GM21786 (cell line): Measurements from ENCODE around the gene HCST.
"Not testable (repeated sequence)": the region's sequence is repeated elsewhere in the genome, so short reads cannot be mapped to it uniquely, and the experiment has no call there.

Source experiments
- ATAC-seq: cut with Tn5 transposase; IDR thresholded peaks from one replicate; pipeline ENCODE4 v1.9.1; 2021; ENCODE audit not compliant: unreplicated experiment

The HCST gene

DNA sequence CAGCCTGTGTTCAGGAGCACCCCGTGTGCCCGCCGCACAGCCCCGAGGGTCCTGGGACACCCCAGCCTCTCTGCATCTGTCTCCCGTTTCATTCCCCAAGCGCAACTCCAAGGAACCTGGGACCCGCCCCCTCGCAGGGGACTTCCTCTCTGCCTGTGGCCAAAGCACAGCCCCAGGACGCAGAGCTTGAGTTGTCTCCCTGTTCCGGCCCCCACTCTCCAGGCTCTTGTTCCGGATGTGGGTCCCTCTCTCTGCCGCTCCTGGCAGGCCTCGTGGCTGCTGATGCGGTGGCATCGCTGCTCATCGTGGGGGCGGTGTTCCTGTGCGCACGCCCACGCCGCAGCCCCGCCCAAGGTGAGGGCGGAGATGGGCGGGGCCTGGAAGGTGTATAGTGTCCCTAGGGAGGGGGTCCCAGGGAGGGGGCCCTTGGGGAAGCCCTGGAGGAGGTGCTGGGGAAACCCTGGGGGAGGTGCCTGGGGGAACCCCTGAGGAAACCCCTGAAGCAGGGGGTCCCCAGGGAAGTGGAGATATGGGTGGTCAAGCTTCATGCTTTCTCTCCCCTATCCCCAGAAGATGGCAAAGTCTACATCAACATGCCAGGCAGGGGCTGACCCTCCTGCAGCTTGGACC, 1.3 kb downstream of the HCST start:
- ATAC-seq: peak; percentile 47

DNA sequence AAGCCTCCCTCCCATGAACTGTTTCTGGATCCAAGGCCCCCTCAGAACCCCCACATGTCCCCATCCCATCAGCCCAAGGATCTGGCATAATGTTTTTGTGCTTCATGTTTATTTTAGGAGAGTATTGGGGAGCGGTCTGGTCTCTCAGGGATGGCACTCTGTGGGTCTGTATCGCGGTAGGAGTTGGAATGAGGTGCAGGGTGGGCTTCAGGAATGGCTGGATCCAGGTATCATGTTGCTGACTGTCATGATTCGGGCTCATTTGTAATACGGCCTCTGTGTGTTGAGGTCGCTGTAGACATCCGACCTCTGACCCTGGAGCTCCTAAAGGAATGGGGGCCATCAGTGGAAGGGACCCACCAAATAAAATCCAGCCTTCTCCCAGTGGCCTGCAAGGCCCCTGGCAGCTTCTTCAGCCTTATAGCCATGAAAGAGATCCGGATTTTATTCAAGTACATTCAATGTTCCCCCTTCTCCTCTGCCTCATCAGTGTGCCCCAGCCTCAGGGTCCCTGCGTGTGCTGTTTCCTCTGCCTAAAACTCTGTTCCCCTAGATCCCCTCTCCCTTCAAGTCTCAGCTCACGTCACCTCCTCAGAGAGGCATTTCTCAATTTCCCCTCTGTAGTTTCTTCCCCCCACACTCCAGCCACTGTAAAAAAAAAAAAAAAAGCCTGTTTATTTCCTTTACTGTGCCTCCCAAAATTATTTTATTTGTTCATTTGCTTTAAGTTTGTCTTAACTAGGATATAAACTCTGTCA, 2.2 kb downstream of the HCST start:
- no peak for ATAC-seq

DNA sequence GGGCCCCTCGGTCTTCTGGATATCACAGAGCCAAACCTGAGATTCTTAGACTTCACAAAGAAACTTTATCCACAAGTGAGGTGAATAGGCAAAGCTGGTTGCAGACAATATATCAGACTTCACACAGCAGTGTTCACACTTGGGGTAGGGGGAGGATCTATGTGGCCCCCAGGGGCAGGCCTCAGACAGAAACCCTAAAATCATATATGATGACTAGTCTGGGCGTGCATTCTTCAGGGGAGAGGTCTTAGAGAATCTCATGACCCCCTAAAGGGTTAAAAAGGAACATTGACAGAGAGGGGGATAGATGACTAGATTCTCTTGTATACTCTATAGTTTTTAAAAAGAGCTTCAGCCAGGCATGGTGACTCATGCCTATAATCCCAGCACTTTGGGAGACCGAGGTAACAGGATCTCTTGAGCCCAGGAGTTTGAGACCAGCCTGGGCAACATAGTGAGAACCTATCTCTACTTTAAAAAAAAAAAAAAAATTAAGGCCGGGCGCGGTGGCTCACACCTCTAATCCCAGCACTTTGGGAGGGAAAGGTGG, 2.9 kb downstream of the HCST start:
- no peak for ATAC-seq

DNA sequence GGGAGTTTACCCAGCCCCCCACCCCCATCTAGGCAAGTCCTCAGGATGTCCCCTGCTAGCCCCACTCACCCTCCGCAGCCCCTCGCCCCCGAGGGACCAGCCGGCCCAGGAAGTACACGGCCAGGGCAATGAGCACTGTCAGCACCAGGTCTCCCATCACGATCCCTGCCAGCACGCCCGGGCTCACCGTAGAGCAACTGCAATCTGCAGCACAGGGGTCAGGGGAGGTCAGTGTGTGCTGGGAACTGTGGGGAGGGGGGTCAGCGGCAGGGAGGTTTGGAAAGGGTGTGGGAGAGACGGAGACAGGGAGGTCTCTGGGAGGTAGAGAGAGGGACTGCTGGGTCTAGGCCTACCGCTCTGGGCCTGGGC, 5.0 kb downstream of the HCST start:
- no peak for ATAC-seq

DNA sequence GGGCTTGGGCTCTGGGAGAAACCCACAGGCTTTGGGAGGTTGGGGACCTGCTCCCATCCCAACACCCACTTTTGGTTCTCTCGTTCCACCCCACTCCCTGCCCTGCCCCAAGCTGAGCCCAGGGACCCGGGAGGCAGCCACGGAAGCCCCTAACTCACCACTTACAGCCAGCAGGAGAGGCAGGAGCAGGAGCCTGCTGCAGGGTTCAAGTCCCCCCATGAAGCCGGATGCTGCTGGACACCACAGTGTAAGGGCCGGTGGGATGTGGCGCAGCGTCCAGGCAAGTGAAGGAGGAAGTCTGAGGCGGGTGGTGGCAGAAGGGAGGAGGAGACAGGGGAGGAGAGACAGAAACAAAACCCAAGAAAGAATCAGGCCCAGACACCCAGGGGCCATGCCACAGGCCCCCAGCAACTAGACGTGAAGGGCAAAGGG, 5.7 kb downstream of the HCST start, which contains the start of gene TYROBP:
Gene TYROBP, minus strand, starts transcription at position 286 of the 432 bp plus-strand sequence. Its CDS starts 67 bp downstream, at position 219.
- no peak for ATAC-seq

DNA sequence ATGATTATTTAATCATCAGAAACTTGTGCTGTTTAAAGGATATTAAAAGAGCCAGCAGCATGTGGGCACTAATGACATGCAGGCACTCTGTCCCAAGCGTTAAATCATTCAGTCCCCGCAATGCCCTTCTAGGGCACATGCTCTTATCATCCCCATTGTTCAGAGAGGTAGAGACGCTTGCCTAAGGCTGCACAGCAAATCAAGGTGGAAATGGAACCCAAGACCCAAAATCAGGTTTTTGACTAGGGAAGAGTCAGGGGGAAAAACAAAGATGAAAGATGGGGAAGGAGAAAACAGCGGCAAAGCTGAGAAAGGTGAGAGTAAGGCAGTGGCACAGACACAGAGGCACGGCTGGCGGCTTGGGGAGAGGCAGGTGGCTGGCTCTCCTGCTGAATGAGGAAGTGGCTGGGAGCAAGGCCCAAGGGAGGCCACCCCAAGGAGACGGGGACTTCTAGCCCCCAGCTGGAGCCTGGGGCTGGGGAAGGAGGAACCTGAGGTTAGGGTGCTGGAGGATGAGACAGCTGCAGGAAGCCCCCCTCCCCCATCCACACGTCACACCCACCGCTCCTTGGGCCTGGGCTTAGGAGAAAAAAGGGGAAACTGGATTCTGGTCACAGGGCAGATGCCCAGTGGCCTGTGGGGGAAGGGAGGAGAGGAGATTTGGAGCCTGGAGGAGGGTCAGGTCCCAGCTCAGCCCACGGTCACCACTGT, 6.8 kb downstream of the HCST start:
- no peak for ATAC-seq

DNA sequence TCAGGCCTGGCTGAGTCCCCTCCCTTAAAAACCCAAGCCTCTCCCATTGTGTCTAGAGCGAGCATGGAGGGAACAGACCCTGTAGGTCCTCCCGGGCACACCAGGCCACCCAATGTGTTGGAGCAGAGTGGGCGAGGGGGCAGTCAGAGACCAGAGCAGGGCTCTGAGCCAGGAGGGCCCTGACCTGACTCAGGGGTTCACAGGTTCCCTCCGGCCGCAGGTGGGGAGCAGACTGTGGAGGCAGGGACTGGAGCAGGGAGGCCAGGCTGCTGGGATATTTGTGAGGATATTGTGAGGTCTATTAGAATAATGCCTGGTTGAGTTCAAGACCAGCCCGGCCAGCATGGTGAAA, 7.3 kb downstream of the HCST start:
- ATAC-seq: no peak

DNA sequence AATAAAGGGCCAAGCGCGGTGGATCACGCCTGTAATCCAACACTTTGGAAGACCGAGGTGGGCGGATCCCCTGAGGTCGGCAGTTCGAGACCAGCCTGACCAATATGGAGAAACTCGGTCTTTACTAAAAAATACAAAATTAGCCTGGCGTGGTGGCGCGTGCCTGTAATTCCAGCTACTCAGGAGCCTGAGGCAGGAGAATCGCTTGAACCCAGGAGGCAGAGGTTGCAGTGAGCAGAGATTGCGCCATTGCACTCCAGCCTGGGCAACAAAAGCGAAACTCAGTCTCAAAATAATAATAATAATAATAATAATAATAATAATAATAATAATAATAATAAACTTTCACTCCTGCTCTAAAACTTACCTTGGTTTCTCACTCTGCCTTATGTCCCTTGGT, 8.0 kb downstream of the HCST start:
- not testable (repeated sequence) for ATAC-seq

DNA sequence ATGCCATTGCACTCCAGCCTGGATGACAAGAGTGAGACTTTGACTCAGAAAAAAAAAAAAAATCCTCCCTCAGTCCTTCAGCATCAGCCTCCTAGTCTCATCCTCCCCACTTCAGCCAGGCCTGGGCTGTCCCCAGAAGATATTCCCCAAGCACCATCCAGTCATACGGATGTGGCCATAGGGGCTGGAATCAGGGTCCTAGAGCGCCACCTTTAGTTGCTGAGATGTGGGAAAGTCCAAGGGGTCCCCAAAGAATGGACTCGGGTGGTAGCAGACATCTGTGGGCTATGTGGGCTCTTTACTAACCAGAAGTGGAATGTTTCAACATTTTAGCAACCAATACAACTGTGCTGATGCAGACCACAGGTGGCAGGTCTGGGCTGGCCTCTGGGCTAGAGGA, 8.8 kb downstream of the HCST start:
- no peak for ATAC-seq

DNA sequence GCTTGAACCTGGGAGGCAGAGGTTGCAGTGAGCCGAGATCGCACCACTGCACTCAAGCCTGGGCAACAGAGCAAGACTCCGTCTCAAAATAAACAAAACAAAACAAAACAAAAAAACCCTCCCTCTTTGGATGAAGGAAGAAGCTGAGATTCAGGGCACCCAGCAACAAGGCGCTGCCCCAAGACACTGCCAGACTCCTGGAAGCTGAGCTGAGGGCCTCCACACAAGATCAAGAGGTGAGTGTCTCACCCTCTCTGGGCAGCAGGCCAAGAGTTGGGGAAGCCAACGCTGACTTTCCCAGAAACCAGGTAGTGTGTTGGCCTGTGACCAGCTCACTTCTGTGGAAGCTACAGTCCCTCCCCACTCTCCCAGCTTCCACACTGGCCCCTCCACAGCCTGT, 9.5 kb downstream of the HCST start:
- ATAC-seq: no peak

DNA sequence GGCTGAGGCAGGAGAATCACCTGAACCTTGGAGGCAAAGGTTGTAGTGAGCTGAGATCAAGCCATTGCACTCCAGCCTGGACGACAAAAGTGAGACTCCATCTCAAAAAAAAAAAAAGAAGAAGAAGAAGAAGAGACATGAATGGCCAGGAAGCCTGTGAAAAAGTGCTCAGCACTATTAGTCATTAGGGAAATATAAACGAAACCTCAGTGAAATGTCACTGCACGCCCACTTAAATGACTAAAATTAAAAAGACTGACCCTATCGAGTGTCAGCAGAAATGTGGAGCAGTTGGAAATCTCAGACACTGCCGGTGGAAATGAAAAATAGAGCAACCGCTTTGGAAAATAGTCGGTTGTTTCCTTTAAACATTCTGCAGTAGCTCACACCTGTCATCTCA, 11.3 kb downstream of the HCST start:
- no peak for ATAC-seq

DNA sequence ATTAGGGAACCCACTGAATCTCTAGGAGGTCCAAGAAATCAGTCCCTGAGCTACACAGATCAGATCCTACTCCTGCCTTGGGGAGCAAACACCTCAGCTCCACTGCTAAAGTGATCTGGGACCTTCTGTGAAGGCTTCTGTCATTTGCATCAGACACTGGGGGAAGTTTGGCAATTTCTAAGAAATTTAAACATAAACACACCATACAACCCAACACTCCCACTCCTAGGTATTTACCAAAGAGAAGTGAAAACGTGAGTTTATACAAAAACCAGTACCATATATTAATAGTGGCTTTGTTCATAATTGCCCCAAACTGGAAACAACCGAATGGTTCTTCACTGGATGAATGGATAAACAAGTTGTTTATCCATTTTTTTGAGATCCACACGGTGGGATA, 13.1 kb downstream of the HCST start:
- no peak for ATAC-seq

DNA sequence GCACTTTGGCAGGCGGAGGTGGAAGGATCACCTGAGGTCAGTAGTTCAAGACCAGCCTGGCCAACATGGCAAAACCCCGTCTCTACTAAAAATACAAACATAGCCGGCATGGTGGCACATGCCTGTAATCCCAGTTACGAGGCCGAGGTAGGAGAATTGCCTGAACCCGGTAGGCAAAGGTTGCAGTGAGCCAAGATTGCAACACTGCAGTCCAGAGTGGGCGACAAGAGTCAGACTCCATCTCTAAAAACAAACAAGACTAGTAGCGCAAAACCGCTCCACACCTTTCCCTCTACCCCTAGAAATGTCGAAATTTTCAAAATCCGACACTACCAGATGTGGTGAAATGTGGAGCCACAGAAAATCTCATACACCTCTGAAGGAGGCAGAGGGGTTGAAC, 17.0 kb downstream of the HCST start:
- no peak for ATAC-seq

DNA sequence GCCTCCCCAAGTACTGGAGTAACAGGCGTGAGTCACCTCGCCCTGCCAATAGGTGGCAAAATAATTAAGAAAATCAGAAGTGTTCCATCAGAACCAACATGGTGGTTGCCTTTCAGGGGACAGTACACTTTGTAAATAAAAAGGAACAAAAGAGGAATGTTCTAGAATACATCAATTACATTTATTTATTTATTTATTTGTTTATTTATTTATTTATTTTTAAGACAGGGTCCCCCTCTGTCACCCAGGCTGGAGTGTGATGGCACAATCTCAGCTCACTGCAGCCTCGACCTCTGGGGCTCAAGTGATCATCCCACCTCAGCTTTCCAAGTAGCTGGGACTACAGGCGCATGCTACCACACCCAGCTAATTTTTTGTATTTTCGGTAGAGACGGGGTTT, 18.7 kb downstream of the HCST start:
- ATAC-seq: no peak

DNA sequence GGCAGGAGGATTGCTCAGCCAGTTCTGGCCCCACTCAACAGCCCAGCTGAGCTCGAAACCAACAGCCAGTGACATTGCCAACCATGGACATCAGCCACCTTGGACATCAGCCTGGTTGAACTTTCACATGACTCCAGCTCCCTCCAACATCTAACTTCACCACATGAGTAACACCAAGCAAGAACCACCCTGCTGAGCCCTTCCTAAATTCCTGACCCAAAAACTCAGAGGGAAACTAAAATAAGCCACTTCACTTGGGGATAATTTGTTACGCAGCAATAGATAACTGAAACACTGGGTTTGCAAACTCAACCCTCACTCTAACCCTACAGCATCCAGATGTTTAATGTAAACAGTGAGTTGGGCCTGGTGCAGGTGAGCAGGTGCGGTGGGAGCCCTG, 23.2 kb downstream of the HCST start:
- no peak for ATAC-seq

DNA sequence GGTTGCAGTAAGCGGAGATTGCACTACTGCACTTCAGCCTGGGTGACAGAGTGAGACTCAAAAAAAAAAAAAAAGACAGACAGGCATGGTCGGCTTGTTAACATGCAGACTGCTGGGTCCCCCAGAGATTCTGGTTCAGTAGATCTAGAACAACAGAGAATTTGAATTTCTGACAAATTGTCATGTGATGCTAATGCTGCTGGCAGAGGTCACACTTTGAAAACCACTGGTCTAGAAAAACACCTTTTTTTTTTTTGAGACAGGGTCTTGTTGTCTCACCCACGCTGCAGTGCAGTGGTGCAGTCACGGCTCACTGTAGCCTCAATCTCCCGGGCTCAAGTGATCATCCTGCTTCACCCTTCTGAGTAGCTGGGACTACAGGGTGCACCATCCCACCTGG, 26.2 kb downstream of the HCST start:
- ATAC-seq: no peak

DNA sequence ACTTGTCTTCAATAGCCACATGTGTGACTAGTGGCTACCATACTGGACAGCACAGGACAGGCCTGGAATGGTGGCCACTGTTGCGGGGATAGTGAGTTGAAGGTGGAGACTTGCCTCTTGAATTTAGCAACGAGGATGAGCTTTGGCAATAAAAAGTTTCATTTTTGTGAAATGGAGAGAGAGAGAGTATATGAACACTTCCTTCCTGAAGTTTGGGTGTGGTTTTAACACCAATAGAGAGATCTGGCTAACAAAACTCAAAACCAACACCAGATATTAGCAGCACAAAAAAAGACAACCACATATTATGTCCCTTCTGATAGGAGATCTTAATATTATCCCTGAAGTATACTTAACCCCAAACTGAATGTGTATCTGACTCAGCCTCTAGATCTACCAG, 27.5 kb downstream of the HCST start:
- ATAC-seq: no peak

DNA sequence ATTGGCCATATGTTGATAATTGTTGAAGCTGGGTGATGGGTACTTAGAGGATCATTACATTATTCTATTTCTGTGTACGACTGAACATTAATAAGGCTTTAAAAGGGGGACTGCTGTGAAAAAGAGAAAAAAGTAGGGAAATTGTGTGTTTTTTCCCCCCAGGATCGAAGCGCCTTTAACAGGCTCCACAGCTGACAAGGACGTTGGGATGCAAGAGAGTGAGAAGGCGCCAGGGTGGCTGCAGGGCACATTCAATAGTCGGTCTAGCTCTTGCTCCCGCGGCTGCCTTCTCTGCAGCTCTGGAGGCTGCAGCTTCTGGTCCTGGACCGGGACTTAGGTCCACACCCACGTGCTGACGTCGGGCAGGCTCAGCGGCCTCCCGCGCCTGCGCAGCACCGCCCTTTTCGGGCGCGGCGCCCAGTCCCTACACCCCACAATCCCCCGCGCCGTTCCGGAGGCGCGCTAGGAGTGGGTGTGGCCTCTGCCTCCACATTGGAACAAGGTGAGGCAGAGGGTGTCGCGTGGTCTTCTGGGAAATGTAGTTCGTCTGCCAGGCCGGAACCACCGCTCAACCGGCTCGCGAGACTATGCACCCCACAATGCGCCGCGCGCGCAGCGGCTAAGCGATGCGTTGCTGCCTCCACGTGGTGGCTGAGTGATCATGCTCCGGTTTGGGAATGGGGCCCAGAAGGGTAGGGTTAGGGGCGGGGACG, 29.0 kb downstream of the HCST start:
- ATAC-seq: peak; percentile 90

DNA sequence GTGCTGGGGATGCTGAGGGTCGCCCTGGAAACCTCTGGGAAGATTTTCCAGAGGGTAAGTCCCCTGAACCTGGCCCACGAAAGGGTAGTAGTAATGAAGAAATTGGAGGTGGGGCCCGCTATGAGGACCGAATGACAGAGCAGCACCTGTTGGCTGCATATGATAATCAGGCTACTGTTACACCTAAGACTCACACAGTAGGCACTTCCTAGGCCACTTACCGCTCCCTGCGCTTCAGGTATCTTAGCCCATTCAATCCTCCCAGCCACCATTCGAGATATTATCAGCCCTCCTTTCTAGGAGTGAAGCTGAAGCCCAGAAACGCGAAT, 29.5 kb downstream of the HCST start:
- ATAC-seq: no peak

DNA sequence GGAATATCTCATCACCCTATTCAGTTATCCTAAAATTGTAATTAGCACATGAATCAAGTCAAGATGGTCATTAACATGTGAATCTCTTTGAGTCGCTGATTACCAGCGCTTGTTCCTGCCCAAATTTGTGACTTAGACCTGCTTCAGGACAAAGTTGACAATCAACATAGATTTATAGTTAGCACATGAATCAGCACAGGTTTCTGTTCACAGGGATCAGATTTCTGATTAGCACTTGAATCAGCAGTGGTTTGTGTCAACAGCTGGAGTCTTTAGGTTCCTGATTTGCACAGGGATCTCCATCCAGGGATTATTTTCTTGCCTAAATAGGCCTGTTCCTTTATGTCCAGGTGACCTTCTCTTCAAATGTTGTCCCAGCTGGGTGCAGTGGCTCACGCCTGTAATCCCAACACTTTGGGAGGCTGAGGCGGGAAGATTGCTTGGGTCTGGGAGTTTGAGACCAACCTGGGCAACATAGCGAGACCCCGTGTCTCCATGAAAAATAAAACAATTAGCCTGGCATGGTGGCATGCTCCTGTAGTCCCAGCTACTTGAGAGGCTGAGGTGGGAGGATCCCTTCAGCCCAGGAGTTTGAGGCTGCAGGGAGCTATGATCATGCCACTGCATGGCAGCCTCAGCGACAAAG, 30.1 kb downstream of the HCST start:
- ATAC-seq: no peak
